Skin epidermis (tissue), 12 donors: ENCODE data around the gene HIC1.
A peak's percentile ranks its signal among the peaks of the same experiment; 100 is the strongest.

Experiments used
- H3K27ac ChIP-seq, 21 experiments: fragments of 200-600 bp; sonication (generic) in 11 of 21; one replicate each; pipeline ENCODE4 v1.5.0; 2020; ENCODE audit warnings: mild to moderate bottlenecking in 3 of 21, inconsistent platforms in 2 of 21, moderate library complexity in 2 of 21
- H3K4me3 ChIP-seq, 7 experiments: fragments of 200-600 bp; sonication (generic) in 2 of 7; one replicate each; pipeline ENCODE4 v1.5.0; 2020; ENCODE audit warnings: inconsistent platforms in 2 of 7, mild to moderate bottlenecking in 2 of 7, moderate library complexity in 1 of 7

HIC1 gene

GRCh38 chr17:2089021-2089422 is 34.1 kb downstream of the HIC1 start:
- Histone ChIP-seq H3K4me3 (peak overlapping the region in 4 of 7 experiments; percentile 3 to 27 (median 20)), H3K27ac (peak overlapping the region in 18 of 21 experiments; percentile 48 to 84 (median 74))

GRCh38 chr17:2090210-2090641 is 35.3 kb downstream of the HIC1 start:
- H3K27ac ChIP-seq = peak overlapping the region in 17 of 21 experiments; percentile 2 to 84 (median 73)
- peak overlapping the region in 1 of 7 experiments; percentile 23 for H3K4me3 ChIP-seq

- H3K4me3 ChIP-seq = no peak overlapping the region
- peak overlapping the region in 11 of 21 experiments; percentile 2 to 84 (median 75) for H3K27ac ChIP-seq
These were observed 36.1 kb downstream of the HIC1 start for GRCh38 chr17:2090804-2091534.

- Histone ChIP-seq H3K4me3 (no peak overlapping the region), H3K27ac (peak overlapping the region in 2 of 21 experiments; percentile 5 to 49)
These were observed 37.4 kb downstream of the HIC1 start for GRCh38 chr17:2092253-2092652.

- no peak overlapping the region for H3K4me3 ChIP-seq
- peak overlapping the region in 2 of 21 experiments; percentile 18 to 30 for H3K27ac ChIP-seq
These were observed 38.4 kb downstream of the HIC1 start for GRCh38 chr17:2093349-2093748.

GRCh38 chr17:2094891-2095535 is 40.1 kb downstream of the HIC1 start:
- H3K27ac ChIP-seq = peak overlapping the region in 8 of 21 experiments; percentile 2 to 62 (median 30)

GRCh38 chr17:2095536-2095910 is 40.6 kb downstream of the HIC1 start:
- no peak overlapping the region for H3K4me3 ChIP-seq
- H3K27ac ChIP-seq = peak overlapping the region in 7 of 21 experiments; percentile 2 to 62 (median 27)

More at GRCh38 chr17:2094891-2095535, 40.1 kb downstream of the HIC1 start:
- H3K4me3 ChIP-seq = no peak overlapping the region

- Histone ChIP-seq H3K27ac (peak overlapping the region in 2 of 21 experiments; percentile 13 to 30), H3K4me3 (no peak overlapping the region)
These were observed 46.8 kb downstream of the HIC1 start for GRCh38 chr17:2101448-2102257.

GRCh38 chr17:2102931-2103809 is 48.3 kb downstream of the HIC1 start:
- peak overlapping the region in 1 of 21 experiments; percentile 17 for H3K27ac ChIP-seq

GRCh38 chr17:2105663-2106062 is 50.8 kb downstream of the HIC1 start:
- Histone ChIP-seq H3K4me3 (no peak overlapping the region), H3K27ac (peak overlapping the region in 2 of 21 experiments; percentile 30 to 38)

More at GRCh38 chr17:2102931-2103809, 48.3 kb downstream of the HIC1 start:
- no peak overlapping the region for H3K4me3 ChIP-seq

- H3K27ac ChIP-seq = peak overlapping the region in 9 of 21 experiments; percentile 14 to 49 (median 26)
- H3K4me3 ChIP-seq = no peak overlapping the region
These were observed 51.5 kb downstream of the HIC1 start for GRCh38 chr17:2106308-2106955.

GRCh38 chr17:2107050-2107449 is 52.1 kb downstream of the HIC1 start:
- no peak overlapping the region for H3K4me3 ChIP-seq
- peak overlapping the region in 5 of 21 experiments; percentile 15 to 49 (median 26) for H3K27ac ChIP-seq

GRCh38 chr17:2107506-2107905 is 52.6 kb downstream of the HIC1 start:
- H3K27ac ChIP-seq = peak overlapping the region in 2 of 21 experiments; percentile 15 to 17
- no peak overlapping the region for H3K4me3 ChIP-seq

- Histone ChIP-seq H3K27ac (peak overlapping the region in 1 of 21 experiments; percentile 17), H3K4me3 (no peak overlapping the region)
These were observed 53.3 kb downstream of the HIC1 start for GRCh38 chr17:2108170-2108569.

GRCh38 chr17:2110436-2110835 is 55.5 kb downstream of the HIC1 start:
- no peak overlapping the region for H3K27ac ChIP-seq
- no peak overlapping the region for H3K4me3 ChIP-seq

- Histone ChIP-seq H3K4me3 (no peak overlapping the region), H3K27ac (peak overlapping the region in 4 of 21 experiments; percentile 9 to 58 (median 32))
These were observed 56.8 kb downstream of the HIC1 start for GRCh38 chr17:2111691-2112090.
